Activated CD4-positive, alpha-beta T cell treated with anti-CD3 and anti-CD28 coated beads, Interleukin-2, amount 50 U/mL, for 24 hours (primary cell): ENCODE measurements around the gene CPEB4.

Experiments used
- DNase-seq, 2 donors: peaks; one replicate each; pipeline ENCODE4 v3.0.0-alpha.2; 2020; ENCODE audit warnings: low read depth in 1 of 2, low spot score in 1 of 2

CPEB4 gene

DNA sequence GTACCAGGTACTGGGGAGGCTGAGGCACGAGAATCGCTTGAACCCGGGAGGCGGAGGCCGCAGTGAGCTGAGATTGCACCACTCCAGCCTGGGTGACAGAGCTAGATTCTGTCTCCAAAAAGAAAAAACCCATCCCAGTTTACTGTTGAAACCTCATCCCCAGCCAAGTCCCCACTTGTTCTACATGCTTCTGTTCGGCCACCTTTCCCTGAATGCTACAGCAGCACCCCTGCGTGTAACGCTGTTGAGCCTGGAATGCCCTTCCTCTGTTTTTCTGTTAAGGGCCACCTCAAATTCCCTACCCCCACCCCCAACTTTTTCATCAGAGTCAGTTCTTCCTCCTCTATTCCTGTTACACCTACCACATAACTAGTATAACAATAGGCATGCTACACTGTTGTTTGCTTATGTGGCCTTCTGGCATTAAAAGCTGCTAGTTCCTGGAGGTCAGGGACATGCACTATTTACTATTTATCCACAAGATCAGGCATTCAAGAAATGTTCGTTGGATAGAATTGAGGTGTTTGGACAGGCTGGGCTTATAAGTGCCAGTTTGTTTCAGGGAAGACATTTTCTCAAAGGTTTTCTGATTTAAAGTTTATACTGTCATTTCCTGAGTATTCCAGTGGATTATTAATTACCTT is 53.7 kb downstream of the CPEB4 start:
- DNase-seq, result no peak

- no peak for DNase-seq
Observed at GRCh38 chr5:173944511-173944910, 56.4 kb downstream of the CPEB4 start.

DNA sequence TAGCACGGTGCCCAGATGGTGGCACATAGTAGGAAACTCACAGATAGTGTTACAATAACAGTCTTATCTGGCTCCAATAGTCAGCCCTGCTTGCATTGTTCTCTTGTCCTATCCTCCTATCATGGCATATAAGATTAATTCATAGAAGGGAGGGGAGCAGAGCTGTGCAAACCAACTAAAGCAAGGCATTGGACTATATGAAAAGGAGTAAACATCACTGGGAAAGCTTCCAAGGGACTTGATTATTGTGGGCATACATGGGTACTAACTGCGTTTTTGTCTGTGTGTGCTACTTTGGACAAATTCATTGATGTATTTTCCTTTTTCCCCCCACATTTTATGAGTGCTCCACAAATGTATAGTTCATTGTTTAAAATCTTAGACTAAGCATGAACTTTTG is 57.0 kb downstream of the CPEB4 start:
- DNase-seq, result no peak

DNA sequence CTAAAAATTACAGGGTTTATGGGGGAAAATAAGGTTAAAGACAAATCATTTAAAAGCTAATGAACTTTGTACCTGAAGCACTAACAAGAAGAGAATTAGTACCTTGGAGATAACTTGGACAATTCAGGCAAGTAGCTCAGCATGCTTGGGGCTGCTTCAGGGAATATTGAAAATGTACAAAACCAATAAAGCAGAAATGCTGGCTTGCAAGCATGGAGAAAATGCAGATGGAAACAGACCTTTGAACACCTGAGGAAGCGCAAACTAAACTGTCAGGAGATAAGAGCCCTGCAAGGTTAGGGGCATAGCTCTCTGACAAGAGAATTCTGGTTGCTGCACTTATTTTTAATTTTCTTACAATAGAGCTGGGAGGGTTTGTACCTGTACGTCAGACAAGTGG is 58.2 kb downstream of the CPEB4 start:
- no peak for DNase-seq

- no peak for DNase-seq
Observed at GRCh38 chr5:173950829-173951228, 62.7 kb downstream of the CPEB4 start.

DNA sequence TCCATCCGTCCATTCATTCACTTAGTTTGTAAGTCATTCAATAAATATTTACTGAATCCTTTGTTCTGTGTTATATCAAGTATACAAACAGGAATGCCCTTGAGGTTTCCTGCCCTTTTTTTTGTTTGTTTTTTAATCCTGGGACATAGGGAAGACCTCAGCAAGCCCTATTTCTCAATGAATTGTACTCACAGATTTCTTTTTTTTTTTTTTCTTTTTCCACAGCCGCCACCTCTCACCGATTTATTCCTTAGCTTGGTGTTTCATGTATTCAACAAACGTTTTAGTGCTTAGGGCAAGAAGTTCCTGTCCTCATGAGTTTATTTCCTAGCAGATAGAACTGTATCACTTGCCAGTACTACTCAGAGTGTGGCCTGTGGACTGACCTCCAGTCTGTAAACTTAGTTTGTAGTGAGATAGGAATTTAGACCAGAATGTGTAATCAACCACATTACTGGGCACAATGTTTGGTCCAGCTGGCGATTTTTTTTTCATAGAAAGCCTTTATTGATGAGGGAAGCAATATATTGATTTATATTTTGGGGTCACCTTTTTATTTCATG is 65.5 kb downstream of the CPEB4 start:
- DNase-seq, result no peak

GRCh38 chr5:173954671-173955521 is 66.7 kb downstream of the CPEB4 start:
- no peak for DNase-seq

DNA sequence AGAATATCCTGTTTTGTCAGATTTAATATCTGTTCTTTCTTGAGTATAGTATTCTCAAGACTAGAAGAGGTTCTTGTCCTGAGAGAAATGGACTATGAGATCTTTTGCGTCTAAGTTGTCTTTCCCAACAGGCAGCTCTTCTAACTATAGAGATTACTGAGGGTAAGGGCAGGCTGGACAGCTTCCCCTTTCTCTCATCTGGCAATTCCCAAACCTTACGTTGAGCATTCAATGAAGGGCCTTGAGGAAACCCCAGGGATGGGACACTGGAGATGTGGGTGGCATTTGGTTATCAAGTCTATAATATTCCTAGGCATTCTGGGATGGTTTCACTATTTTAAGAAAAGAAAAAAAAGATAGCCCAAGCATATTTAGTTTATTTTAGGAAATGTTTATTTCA is 72.8 kb downstream of the CPEB4 start:
- no peak for DNase-seq

DNA sequence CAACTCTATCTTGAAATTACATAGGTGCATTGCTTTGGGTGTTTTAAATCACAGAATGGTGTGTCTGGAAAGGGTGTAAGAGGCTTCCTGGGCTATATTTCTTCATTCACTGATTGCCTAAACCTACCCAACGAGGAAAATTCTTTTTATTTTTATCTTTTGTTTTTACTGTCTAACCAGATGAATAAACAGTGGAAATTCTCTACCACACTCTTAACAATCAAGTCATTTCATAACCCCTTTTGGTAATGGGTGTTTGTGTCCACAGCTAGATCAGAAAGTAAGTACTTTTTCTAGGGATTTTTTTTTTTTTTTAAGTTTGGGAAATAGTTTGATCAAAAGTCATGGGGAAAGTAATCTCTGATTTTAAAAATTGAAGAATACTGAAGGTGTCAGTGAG is 73.3 kb downstream of the CPEB4 start:
- no peak for DNase-seq

GRCh38 chr5:173962436-173962972 is 74.4 kb downstream of the CPEB4 start:
- DNase-seq, result no peak

GRCh38 chr5:173963182-173963838 is 75.2 kb downstream of the CPEB4 start:
- DNase-seq, result no peak

DNA sequence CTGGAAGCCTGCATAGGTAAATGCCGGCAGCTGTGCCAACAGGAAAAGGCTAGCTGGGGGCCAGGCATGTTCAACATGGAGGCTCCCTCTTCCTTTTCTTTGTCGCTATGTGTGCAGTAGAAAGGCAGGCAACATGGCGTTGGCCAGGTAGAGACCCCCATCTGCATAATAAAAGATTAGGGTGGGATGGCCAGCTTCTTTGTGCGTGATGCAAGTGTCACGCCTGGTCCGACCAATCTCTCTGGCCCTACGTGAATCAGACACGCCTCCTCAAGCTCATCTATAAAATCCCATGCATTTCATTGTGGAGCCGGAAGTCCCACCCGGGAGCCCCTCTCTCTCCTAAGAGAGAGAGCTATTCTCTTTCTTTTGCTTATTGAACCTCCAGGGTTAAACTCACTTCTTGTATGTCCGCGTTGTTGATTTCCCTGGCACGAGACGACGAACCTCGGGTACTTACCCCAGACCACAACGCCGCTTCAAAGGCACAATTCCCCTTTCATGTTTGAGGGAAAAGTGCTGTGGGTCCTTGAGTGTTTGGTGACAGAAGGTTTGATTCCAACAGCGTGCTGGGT is 75.8 kb downstream of the CPEB4 start:
- DNase-seq, result no peak

DNA sequence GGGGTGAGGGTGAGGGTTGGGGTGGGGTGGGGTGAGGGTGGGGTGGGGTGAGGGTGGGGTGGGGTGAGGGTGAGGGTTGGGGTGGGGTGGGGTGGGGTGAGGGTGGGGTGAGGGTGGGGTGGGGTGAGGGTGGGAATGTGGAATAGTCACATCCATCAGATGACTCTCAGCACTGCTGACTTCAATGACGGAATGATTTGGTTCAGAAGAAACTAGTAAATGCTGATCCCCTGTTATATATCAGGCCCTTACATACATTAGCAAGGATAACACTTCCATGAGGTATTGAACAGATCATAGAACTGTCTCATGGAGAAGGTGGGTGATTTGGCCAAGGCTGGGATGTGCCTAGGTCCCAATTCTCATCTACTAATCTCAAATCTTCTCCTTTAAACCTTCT is 76.4 kb downstream of the CPEB4 start:
- DNase-seq, result no peak

- no peak for DNase-seq
Observed at GRCh38 chr5:173967241-173967640, 79.1 kb downstream of the CPEB4 start.

- DNase-seq, result no peak
Observed at GRCh38 chr5:173968154-173968797, 80.1 kb downstream of the CPEB4 start.

- no peak for DNase-seq
Observed at GRCh38 chr5:173969167-173970049, 81.3 kb downstream of the CPEB4 start.

- no peak for DNase-seq
Observed at GRCh38 chr5:173970878-173971650, 82.9 kb downstream of the CPEB4 start.

GRCh38 chr5:173971681-173972345 is 83.7 kb downstream of the CPEB4 start:
- no peak for DNase-seq

- DNase-seq, result no peak
Observed at GRCh38 chr5:173972607-173972924, 84.4 kb downstream of the CPEB4 start.
